HEK293T (cell line): Measurements from ENCODE around the gene ALOX12.

Source experiments
- CTBP1 ChIP-seq: fragments of 450-650 bp; IDR thresholded peaks from 2 replicates; pipeline ENCODE4 v1.6.1; 2016; ENCODE audit warnings: borderline replicate concordance
- HDGF ChIP-seq: fragments of 450-650 bp; IDR thresholded peaks from 2 replicates; pipeline ENCODE4 v1.6.1; 2017; ENCODE audit warnings: antibody characterized with exemption, borderline replicate concordance
- NFRKB ChIP-seq: fragments of 450-650 bp; IDR thresholded peaks from 2 replicates; pipeline ENCODE4 v1.6.1; 2016; ENCODE audit warnings: mild to moderate bottlenecking, moderate library complexity
- TARDBP ChIP-seq: fragments of 450-650 bp; IDR thresholded peaks from 2 replicates; pipeline ENCODE4 v1.6.1; 2016

DNA sequence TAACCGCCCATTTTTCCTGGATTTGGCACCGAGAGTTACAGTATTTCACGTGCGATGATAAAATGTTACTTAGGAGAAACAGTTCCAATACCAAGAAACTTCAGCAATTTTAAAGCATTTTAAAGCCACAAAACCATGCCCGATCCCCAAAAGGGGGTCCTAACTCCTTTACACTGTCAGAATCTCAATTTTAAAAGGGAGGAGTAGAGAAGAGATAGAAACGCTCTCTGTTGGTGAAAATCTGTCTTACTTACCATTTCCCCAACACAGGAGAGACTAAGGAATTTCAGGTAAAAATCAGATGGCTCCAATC lies 16.0 kb downstream of the ALOX12 start:
- TF ChIP-seq HDGF (no peak), CTBP1 (no peak), NFRKB (no peak), TARDBP (no peak)
